PC-9 (cell line): Measurements from ENCODE around the gene ADAMTS20. TPM values are rescaled to one million over a fixed set of nuclear protein-coding genes. Genes with fewer than 3 reads are reported as not detected.
A peak's percentile ranks its signal among the peaks of the same experiment; 100 is the strongest.

Experiments
- BruUV-seq: library from RNA; stranded (reverse); fragments of 400-500 nt; replicated peaks from 2 replicates; lab custom pipeline; 2021; lab: Mats Ljungman, UMichigan
- CTCF ChIA-PET: fragments of 300-600 bp; sonication (Branson Sonifier 250); formaldehyde crosslinking; loops from one replicate; lab custom pipeline; 2022; ENCODE audit warnings: antibody characterized with exemption; lab: Charles Lee
- POLR2A ChIA-PET: fragments of 300-600 bp; sonication (Branson Sonifier 250); formaldehyde crosslinking; loops from one replicate; lab custom pipeline; 2022; ENCODE audit warnings: antibody characterized with exemption; ENCODE audit not compliant: unreplicated experiment; lab: Charles Lee
- DNase-seq, 2 experiments: peaks; one replicate each; pipeline versions ENCODE4 v3.0.0 to v3.0.0-alpha.2; 2015 to 2022; ENCODE audit warnings: mixed read lengths in 1 of 2
- H2AFZ ChIP-seq: fragments of 200-600 bp; sonication (generic); 2 replicates; pipeline ENCODE4 v1.8.1; 2017; ENCODE audit warnings: antibody characterized with exemption
- H3F3A ChIP-seq: fragments of 200-600 bp; sonication (generic); 2 replicates; pipeline ENCODE4 v1.8.1; 2017; ENCODE audit warnings: antibody characterized with exemption, mild to moderate bottlenecking, low read depth; ENCODE audit not compliant: insufficient read depth
- H3K27ac ChIP-seq: fragments of 200-600 bp; sonication (generic); 2 replicates; pipeline ENCODE4 v1.6.1; 2016; ENCODE audit warnings: mixed run types
- H3K27me3 ChIP-seq: fragments of 200-600 bp; sonication (generic); 2 replicates; pipeline ENCODE4 v1.6.1; 2016; ENCODE audit warnings: low read depth, mixed run types; ENCODE audit not compliant: insufficient read depth
- H3K36me3 ChIP-seq: fragments of 200-600 bp; sonication (generic); 2 replicates; pipeline ENCODE4 v1.6.1; 2016; ENCODE audit warnings: low read depth, mixed run types
- H3K4me1 ChIP-seq: fragments of 200-600 bp; sonication (generic); replicated peaks from 2 replicates; pipeline ENCODE4 v1.6.1; 2016; ENCODE audit warnings: mixed run types; ENCODE audit not compliant: insufficient read depth
- H3K4me2 ChIP-seq: fragments of 200-600 bp; sonication (generic); 2 replicates; pipeline ENCODE4 v1.6.1; 2017; ENCODE audit warnings: mixed run types
- H3K4me3 ChIP-seq: fragments of 200-600 bp; sonication (generic); 2 replicates; pipeline ENCODE4 v1.6.1; 2016; ENCODE audit warnings: mixed run types
- H3K79me2 ChIP-seq: fragments of 200-600 bp; sonication (generic); 2 replicates; pipeline ENCODE4 v1.6.1; 2017; ENCODE audit warnings: low read depth, mixed run types
- H3K9me2 ChIP-seq: fragments of 200-600 bp; sonication (generic); 2 replicates; pipeline ENCODE4 v1.8.1; 2017; ENCODE audit warnings: mild to moderate bottlenecking; ENCODE audit not compliant: insufficient read depth
- H3K9me3 ChIP-seq: fragments of 200-600 bp; sonication (generic); 2 replicates; pipeline ENCODE4 v1.8.1; 2016; ENCODE audit warnings: low read depth; ENCODE audit not compliant: insufficient read depth
- H4K20me1 ChIP-seq: fragments of 200-600 bp; sonication (generic); 2 replicates; pipeline ENCODE4 v1.8.1; 2017; ENCODE audit not compliant: insufficient read depth
- EZH2 ChIP-seq: fragments of 200-600 bp; sonication (generic); IDR thresholded peaks from 2 replicates; pipeline ENCODE4 v1.8.0; 2017; ENCODE audit warnings: antibody characterized with exemption, low read depth
- intact Hi-C: fragments of 100-400 bp; cut with micrococcal nuclease; formaldehyde crosslinking; loops from one replicate; pipeline ENCODE4 v1.10.0; 2022; ENCODE audit not compliant: unreplicated experiment
- total RNA-seq: library from RNA; stranded (reverse); gene quantifications from 2 replicates; pipeline ENCODE4 v1.2.3, GENCODE V29; 2021
- TF ChIP-seq, protein P1 (sequence below): fragments of 200-600 bp; sonication (generic); conservative IDR thresholded peaks from 2 replicates; pipeline ENCODE4 v1.6.1; 2017; ENCODE audit warnings: mixed run types, antibody characterized with exemption, mild to moderate bottlenecking, moderate library complexity

Gene ADAMTS20
- total RNA-seq, 1 experiment from 2014 or later, result 1.0 TPM

- Histone ChIP-seq H3K27me3 (no peaks in the 10 kb centered on the region), H3K4me2 (no peak overlapping the region), H3F3A (no peaks in the 10 kb centered on the region), H3K9me2 (no peaks in the 10 kb centered on the region), H3K4me1 (no peaks in the 10 kb centered on the region), H3K27ac (no peak overlapping the region), H4K20me1 (no peaks in the 10 kb centered on the region), H3K36me3 (no peaks in the 10 kb centered on the region), H3K9me3 (no peaks in the 10 kb centered on the region), H3K4me3 (no peak overlapping the region), H3K79me2 (no peaks in the 10 kb centered on the region), H2AFZ (no peak overlapping the region)
- no TSS peak for BruUV-seq
- ChIA-PET CTCF (no interaction called here), POLR2A (no interaction called here)
- intact Hi-C loops, result no loop called here
- TF ChIP-seq EZH2, result no peak
- TF ChIP-seq, protein P1, sequence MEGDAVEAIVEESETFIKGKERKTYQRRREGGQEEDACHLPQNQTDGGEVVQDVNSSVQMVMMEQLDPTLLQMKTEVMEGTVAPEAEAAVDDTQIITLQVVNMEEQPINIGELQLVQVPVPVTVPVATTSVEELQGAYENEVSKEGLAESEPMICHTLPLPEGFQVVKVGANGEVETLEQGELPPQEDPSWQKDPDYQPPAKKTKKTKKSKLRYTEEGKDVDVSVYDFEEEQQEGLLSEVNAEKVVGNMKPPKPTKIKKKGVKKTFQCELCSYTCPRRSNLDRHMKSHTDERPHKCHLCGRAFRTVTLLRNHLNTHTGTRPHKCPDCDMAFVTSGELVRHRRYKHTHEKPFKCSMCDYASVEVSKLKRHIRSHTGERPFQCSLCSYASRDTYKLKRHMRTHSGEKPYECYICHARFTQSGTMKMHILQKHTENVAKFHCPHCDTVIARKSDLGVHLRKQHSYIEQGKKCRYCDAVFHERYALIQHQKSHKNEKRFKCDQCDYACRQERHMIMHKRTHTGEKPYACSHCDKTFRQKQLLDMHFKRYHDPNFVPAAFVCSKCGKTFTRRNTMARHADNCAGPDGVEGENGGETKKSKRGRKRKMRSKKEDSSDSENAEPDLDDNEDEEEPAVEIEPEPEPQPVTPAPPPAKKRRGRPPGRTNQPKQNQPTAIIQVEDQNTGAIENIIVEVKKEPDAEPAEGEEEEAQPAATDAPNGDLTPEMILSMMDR, result no peak
- no peak for DNase-seq
These were observed 194.9 kb downstream of the ADAMTS20 start for GRCh38 chr12:43357141-43357540.

DNA sequence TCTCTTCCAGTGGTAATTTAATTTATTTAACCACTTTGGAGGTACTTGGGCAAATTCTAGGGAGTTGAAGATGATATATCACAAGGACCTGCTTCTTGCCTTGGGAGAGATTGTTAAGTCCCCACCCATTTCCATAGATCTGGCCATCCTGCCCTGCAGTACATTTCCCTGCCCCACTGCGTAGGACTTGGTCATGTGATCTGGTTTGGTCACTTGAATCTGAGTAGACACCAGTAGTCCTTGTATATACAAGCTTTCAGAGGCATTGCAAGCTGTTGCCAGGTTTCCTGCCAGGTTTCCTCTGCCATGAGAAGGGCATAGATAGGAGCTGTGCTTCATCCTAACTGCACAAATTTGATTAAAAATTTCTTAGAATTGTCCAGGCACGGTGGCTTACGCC is 200.0 kb downstream of the ADAMTS20 start:
- no peaks in the 10 kb centered on the region for H3K79me2 ChIP-seq
- no peak for DNase-seq
- H4K20me1 ChIP-seq, result no peaks in the 10 kb centered on the region
- no peaks in the 10 kb centered on the region for H3K36me3 ChIP-seq
- CTCF ChIA-PET, result no interaction called here
- no TSS peak for BruUV-seq
- POLR2A ChIA-PET, result no interaction called here
- no peaks in the 10 kb centered on the region for H3K4me1 ChIP-seq
- intact Hi-C loops, result no loop called here
- TF ChIP-seq EZH2, result no peak
- TF ChIP-seq, protein P1, result no peak
- no peak overlapping the region for H3K27ac ChIP-seq
- H3K9me2 ChIP-seq, result no peaks in the 10 kb centered on the region
- H2AFZ ChIP-seq, result no peak overlapping the region
- no peaks in the 10 kb centered on the region for H3F3A ChIP-seq
- no peak overlapping the region for H3K4me2 ChIP-seq
- no peak overlapping the region for H3K4me3 ChIP-seq
- H3K27me3 ChIP-seq, result no peaks in the 10 kb centered on the region
- no peaks in the 10 kb centered on the region for H3K9me3 ChIP-seq

DNA sequence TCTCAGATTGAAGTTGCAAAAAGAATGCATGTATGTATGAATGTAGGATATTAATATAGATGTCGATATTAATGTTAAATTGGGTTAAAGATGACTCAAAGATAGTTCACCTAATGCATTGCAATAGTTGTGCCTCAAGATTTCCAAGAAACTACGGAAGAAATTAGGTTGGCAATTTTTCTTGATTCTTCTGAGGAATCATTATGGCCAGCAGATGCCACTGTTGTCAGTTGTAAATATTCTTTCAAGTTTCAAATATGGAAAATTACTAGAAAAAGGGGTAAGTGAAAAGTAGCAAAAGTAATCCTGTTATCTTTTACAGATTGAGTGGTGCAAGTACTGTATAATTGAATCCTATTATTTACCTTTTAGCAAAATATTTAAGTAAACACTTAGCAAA is 202.1 kb downstream of the ADAMTS20 start:
- H3K27ac ChIP-seq, result no peak overlapping the region
- no peaks in the 10 kb centered on the region for H3K9me2 ChIP-seq
- no peak for DNase-seq
- no peaks in the 10 kb centered on the region for H3K79me2 ChIP-seq
- H3K36me3 ChIP-seq, result no peaks in the 10 kb centered on the region
- H3K4me1 ChIP-seq, result no peaks in the 10 kb centered on the region
- H3K27me3 ChIP-seq, result no peaks in the 10 kb centered on the region
- no TSS peak for BruUV-seq
- CTCF ChIA-PET, result interaction anchor here (0.9 kb wide), 1 partner anchor 533 kb away, joined by 4 read pairs; no protein-coding TSS in a partner anchor
- H3K9me3 ChIP-seq, result no peaks in the 10 kb centered on the region
- H2AFZ ChIP-seq, result no peak overlapping the region
- no peaks in the 10 kb centered on the region for H3F3A ChIP-seq
- H4K20me1 ChIP-seq, result no peaks in the 10 kb centered on the region
- no peak for TF ChIP-seq EZH2
- TF ChIP-seq, protein P1, result peak; percentile 55
- no peak overlapping the region for H3K4me3 ChIP-seq
- intact Hi-C loops, result loop anchor here (2.0 kb wide), 1 partner anchor 533 kb away; no protein-coding TSS in a partner anchor
- no peak overlapping the region for H3K4me2 ChIP-seq
- POLR2A ChIA-PET, result no interaction called here
